ENCODE measurements around the gene RNU7-1.

DNA sequence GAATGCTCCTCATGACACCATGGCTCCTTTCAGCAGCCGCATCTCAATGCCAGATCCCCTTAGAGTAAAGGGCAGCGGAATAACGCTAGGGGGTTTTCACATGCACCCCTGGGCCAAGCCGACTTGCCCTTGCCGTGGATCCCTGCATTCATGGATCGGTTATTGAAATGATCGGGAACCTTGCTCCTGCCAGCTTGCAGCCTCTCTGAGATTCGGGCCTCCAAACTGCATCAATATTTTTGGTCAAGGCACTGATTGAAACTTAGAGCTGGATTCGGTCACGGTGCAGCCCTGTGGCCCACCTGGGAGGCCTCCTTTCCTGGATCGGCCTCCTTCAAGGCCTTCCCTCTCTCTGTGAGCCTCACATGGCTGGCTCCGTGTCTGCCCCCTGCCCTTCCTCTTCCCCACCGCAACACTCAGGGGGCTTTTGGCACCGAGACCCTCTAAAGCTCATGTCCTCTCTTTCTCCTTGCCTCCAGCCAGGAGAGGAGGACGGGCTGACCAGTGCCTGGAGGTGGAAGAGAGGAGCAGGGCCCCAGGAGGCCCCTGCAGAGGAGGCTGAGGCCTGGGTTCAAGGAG is 9.3 kb downstream of the RNU7-1 start:
- no peak for TF ChIP-seq CTCF (IDR thresholded peaks at IDR 0.05)
- no peak for TF ChIP-seq EZH2 (IDR thresholded peaks at IDR 0.05; ENCODE audit: borderline replicate concordance, insufficient read depth, low read depth, low read length, poor library complexity, severe bottlenecking)

Measured in B cell (primary cell).